ENCODE measurements around the gene PIK3CD. TPM values are rescaled to one million over a fixed set of nuclear protein-coding genes. Genes with fewer than 3 reads are reported as not detected.

The PIK3CD gene
- total RNA-seq, 2 experiments from 2014 or later, result 13.6 to 37.1 TPM

DNA sequence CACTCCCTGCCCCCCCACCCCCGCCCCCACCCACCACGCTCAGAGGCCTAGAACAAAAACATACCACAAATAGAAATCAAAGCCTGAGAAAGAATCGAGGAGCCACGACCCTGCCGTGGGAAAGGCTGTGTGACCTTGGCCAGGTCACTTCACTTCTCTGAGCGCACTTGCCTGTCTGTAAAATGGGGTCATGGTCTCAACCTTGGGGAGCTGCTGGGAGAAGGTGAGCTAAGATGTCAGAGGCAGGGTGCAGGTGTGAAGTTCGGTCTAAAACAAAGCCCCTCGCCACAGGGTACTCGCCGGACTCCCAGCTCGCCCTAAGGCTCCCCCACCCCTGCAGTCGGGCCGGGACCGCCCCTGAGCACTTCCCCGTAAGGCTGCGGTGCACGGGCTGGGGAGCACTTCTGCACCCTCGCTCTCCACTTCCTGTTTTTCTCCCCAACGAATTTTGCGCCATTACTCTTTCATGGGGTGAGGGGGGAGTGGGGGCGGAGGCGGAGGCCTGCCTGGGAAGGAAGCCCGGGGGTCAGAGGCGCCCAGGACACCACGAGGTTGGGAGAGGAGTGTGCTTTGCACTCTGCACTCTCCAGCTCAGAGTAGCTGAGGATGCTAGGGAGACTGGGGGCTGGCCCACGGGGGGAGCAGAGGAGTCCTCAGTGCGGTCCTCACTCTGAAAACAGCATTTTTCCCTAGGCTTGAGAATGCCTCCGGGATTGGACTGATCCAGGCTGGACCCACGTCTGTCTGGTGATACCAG lies 21.9 kb upstream of the PIK3CD start:
- TF ChIP-seq EZH2phosphoT487 (IDR thresholded peaks at IDR 0.05; ENCODE audit: borderline replicate concordance, low read depth, low read length), result no peak
- TF ChIP-seq, protein P1, sequence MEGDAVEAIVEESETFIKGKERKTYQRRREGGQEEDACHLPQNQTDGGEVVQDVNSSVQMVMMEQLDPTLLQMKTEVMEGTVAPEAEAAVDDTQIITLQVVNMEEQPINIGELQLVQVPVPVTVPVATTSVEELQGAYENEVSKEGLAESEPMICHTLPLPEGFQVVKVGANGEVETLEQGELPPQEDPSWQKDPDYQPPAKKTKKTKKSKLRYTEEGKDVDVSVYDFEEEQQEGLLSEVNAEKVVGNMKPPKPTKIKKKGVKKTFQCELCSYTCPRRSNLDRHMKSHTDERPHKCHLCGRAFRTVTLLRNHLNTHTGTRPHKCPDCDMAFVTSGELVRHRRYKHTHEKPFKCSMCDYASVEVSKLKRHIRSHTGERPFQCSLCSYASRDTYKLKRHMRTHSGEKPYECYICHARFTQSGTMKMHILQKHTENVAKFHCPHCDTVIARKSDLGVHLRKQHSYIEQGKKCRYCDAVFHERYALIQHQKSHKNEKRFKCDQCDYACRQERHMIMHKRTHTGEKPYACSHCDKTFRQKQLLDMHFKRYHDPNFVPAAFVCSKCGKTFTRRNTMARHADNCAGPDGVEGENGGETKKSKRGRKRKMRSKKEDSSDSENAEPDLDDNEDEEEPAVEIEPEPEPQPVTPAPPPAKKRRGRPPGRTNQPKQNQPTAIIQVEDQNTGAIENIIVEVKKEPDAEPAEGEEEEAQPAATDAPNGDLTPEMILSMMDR (conservative IDR thresholded peaks at IDR 0.05; ENCODE audit: low read length), result no peak
- H3K4me3 ChIP-seq (ENCODE audit: low read depth, low read length, poor library complexity, severe bottlenecking), result no peak overlapping the region
- H3K4me1 ChIP-seq (ENCODE audit: insufficient read depth, low read length, poor library complexity, severe bottlenecking), result peaks cover 45% of the 10 kb centered on the region
- intact Hi-C loops (cut with micrococcal nuclease; ENCODE audit: unreplicated experiment), result loop anchor here (5.0 kb wide), 1 partner anchor 73 kb away; no protein-coding TSS in a partner anchor
- H3K9me2 ChIP-seq (ENCODE audit: insufficient read depth, low read length), result no peaks in the 10 kb centered on the region
- peak overlapping the region; percentile 56; the same call in 1 of the 2 replicates for H2AFZ ChIP-seq (ENCODE audit: low read length)
- no peaks in the 10 kb centered on the region for H3K36me3 ChIP-seq (ENCODE audit: insufficient read depth, low read length)
- peak overlapping the region; percentile 15 for H3K27ac ChIP-seq (ENCODE audit: low read depth, low read length, poor library complexity, severe bottlenecking)
- H4K20me1 ChIP-seq (ENCODE audit: insufficient read depth, low read length), result no peaks in the 10 kb centered on the region
- BruUV-seq (replicated peaks), result no TSS peak
- H3K9me3 ChIP-seq (ENCODE audit: low read length), result no peaks in the 10 kb centered on the region
- DNase-seq (ENCODE audit: low spot score), result peak; percentile 69
- ChIA-PET POLR2A (interaction anchor here (0.5 to 2.8 kb wide), 9 partner anchors 24 to 334 kb away, joined by 3 to 15 read pairs (median 7); no protein-coding TSS in a partner anchor), CTCF (ENCODE audit: unreplicated experiment) (interaction anchor here (0.6 to 1.1 kb wide), 4 partner anchors 19 to 329 kb away, joined by 3 to 4 read pairs (median 3); no protein-coding TSS in a partner anchor)
- H3K79me2 ChIP-seq (ENCODE audit: insufficient read depth, low read depth, low read length), result no peaks in the 10 kb centered on the region
- peak overlapping the region; percentile 63 for H3K4me2 ChIP-seq (ENCODE audit: low read length)

DNA sequence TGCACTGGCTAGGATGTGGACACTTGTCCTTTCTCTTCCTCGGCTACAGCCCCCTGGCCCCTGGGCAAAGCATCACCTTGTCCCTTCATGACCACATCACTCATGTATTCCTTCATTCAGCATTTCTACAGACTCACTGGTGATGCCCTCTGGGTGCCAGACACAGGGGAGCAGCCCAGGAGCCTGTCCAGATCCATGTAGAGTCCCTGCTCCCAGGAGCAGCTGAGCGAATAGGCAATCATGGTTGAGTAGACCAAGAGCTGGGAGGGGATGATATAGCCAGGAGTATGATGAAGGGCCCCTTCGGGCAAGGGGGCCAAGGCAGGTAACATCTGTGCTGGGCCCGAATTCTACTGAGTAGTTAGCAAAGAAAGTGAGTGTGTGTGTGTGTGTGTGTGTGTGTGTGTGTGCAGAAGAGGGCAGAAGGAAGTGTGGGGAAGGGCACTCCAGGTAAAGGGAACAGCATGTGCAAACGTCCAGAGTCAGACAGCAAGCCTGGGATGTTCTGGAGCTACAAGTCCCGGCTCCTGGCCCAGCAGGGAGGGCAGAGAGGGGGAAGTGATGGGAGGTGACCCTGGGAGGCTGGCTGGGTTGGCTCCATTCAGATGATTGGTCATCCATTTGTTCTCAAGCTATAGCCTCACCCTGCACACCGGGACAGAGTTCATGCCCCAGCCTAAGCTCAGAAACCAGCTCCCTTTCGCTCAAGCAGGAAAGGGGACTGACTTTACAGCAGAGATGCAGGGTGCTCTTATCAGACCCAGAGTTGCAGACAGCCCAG lies 21.0 kb upstream of the PIK3CD start:
- Histone ChIP-seq H4K20me1 (ENCODE audit: insufficient read depth, low read length) (no peaks in the 10 kb centered on the region), H3K9me3 (ENCODE audit: low read length) (no peaks in the 10 kb centered on the region), H3K4me3 (ENCODE audit: low read depth, low read length, poor library complexity, severe bottlenecking) (no peak overlapping the region), H3K27ac (ENCODE audit: low read depth, low read length, poor library complexity, severe bottlenecking) (no peak overlapping the region), H3K9me2 (ENCODE audit: insufficient read depth, low read length) (no peaks in the 10 kb centered on the region), H2AFZ (ENCODE audit: low read length) (peak overlapping the region; percentile 56; the same call in 1 of the 2 replicates), H3K36me3 (ENCODE audit: insufficient read depth, low read length) (no peaks in the 10 kb centered on the region), H3K79me2 (ENCODE audit: insufficient read depth, low read depth, low read length) (no peaks in the 10 kb centered on the region), H3K4me2 (ENCODE audit: low read length) (peak overlapping the region; percentile 63), H3K4me1 (ENCODE audit: insufficient read depth, low read length, poor library complexity, severe bottlenecking) (peaks cover 45% of the 10 kb centered on the region)
- TF ChIP-seq, protein P1 (conservative IDR thresholded peaks at IDR 0.05; ENCODE audit: low read length), result no peak
- TF ChIP-seq EZH2phosphoT487 (IDR thresholded peaks at IDR 0.05; ENCODE audit: borderline replicate concordance, low read depth, low read length), result no peak
- intact Hi-C loops (cut with micrococcal nuclease; ENCODE audit: unreplicated experiment), result no loop called here
- BruUV-seq (replicated peaks), result no TSS peak
- ChIA-PET POLR2A (interaction anchor here (0.6 to 2.8 kb wide), 5 partner anchors 14 to 156 kb away, joined by 3 to 15 read pairs (median 7); partner anchors contain the start of gene PIK3CD), CTCF (ENCODE audit: unreplicated experiment) (interaction anchor here (0.6 to 1.1 kb wide), 2 partner anchors 23 to 330 kb away, joined by 3 read pairs; no protein-coding TSS in a partner anchor)
- no peak for DNase-seq (ENCODE audit: low spot score)
